ENCODE data around the gene GALNT9.

Gene GALNT9

DNA sequence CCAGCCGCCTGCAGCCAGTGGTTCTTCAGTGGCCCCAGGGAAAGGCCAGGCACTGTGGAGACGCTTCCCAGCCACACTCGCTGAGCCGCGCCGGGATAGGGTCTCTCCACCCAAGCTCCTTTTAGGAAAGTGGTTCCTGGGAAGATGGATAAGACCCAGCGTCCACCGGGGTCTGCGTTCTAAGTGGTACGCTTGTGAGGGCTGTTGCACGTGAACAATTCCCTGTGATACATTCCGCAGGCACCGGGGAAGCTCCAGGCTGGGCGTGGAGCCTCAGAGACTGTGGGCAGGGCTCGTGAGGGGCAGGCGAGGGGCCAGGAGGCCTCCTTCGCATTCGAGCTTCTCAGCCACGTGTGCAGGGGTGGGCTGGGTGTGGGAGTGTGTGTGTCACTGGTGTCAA lies 48.4 kb downstream of the GALNT9 start:
- no peak for DNase-seq (ENCODE audit: low read depth in 2 of 2)

DNA sequence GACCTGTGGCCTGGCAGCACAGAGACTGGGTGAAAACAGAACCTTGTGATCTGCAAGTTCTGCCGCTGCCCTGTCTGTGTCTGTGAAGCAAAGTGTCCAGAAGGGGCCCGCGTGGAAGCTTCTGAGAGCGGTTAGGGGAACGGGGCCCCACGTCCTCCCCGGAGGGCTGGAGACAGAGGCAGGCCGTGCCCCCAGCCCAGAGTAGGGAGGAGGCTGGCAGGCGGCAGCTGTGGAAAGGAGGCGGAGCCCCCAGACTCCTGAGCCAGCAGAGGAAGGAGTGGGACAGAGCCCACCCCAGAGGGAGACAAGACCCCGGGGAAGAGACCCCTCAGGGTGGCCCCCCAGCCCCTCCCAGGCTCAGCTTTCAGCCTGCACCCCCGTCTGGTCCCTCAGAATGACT lies 49.0 kb downstream of the GALNT9 start:
- DNase-seq (ENCODE audit: low read depth in 2 of 2) = no peak

DNA sequence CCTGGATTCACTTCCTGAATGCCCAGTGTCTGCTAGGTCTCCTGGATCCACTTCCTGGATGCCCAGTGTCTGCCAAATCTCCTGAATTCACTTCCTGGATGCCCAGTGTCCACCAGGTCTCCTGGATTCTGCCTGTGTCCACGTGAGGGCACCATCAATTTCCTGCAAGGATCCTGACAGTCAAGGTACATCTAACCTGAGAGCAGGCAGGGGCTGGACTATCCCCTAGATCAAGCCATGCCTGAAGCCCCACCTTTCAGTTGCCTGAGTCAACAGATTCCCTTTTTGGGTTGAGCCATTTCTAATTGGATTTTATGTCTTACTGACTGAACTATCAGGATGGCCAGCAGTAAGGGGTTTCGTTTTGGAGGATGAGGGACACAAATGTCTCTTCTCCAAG lies 49.5 kb downstream of the GALNT9 start:
- no peak for DNase-seq (ENCODE audit: low read depth in 2 of 2)

DNA sequence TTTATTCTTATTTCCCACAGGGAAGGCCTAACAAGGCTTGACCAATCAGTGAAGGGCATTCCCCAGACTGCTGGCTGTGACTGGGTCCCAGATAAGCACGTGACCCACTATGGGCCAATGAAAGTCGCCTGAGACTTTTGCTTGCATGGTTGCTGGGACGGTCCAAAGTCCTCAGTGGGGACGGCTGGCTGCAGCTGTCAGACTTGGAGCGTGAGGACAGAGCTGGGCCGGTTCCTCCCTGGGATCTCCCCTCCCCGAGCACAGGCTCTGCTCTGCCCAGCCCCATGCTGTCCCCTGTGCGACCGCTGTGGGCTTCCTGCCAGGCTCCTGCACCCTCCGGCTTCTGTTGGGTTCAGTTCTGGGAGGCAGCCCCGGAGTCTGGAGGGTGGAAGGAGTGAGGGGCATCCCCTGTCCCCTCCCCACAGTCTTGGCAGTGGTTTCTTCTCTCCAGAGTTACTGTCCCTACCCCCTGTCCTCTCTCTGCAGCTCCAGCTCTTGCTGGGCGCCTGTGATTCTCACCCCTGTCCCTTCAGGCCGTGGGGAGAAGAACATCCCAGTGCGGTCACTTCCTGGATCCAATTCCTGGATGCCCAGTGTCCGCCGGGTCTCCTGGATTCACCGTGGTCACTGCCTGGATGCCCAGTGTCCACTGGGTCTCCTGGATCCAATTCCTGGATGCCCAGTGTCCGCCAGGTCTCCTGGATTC lies 50.1 kb downstream of the GALNT9 start:
- DNase-seq (ENCODE audit: low read depth in 2 of 2) = no peak

DNA sequence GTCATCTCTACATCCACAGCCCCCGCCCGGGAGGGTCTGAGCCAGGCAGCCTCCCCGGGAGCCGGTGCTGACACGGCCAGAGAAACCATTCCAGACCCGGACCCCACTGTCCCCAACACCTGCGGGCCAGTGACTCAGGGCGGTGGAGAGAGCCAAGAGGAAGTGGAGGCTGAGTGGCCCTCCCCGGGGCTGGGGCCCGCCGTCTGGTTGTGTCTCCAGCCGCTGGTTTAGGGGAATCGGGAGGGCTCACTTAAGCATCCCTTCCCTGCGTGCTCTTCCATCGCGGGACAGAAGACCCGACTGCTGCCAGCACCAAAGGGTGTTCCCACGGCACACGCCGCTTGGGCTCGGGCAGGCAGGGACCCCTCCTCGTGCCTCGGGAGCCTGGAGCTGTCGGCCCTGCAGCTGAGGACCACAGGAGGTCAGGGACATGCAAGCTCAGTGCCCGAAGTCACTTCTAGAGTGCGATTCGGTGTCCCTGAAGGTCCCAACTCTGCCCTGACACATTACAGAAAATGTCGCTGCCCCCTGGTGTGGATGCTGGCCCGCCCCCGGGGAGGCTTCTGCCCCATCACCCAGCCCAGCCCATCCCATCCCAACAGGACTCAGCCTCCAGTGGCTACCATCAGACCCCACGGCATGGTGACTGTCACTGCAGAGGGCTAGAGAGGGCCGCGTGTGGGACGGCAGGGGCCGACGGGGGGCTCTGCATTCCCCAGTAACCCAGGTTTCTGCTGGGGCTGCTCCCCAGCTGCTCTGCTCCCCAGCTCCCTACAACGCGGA lies 50.8 kb downstream of the GALNT9 start:
- no peak for DNase-seq (ENCODE audit: low read depth in 2 of 2)

DNA sequence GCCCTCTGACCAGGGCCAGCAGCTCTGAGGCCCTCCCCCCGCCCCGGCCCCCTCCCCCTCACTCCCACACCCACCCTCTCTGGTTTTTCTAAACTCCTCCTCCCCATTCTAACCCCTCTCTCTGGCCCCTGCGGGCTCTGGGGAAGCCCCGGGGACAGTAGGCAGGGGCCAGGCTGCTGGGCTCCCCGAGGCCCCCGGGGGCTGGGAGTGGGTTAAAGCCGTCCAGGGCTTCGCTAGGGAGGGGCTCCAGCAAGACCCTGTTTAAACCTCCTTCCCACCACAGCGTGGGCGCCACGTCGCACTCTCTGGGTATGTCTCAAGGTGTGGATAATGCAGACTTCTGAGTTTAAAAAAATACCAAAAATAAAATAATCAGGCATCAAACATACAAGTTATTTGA lies 51.4 kb downstream of the GALNT9 start:
- no peak for DNase-seq (ENCODE audit: low read depth in 2 of 2)

DNA sequence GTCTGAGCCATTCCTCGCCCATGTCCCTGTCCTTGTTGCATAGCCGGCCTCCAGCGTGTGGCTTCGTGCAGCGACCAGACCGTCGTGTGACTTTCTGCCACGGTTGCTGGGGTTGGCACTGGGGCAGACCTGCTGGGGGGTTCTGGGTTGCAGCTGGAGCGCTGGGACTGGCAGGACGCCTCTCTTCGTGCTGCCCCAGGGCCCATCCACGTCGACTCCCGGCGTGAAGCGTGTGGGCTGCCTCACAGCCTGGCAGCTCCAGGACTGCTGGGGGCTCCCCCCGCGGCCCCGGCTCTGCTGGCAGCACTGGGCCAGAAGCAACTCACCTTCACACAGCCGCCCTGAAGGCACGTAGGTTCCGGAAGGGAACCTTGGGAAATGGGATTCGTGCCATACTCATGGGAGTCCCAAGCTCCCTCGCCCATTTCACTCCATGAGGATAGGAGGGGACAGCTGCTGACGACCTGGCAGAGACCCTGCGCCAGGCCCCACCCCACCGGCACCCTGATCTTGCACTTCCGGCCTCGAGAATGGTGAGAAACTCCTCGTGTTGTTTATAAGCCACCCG lies 51.9 kb downstream of the GALNT9 start:
- DNase-seq (ENCODE audit: low read depth in 2 of 2) = no peak

DNA sequence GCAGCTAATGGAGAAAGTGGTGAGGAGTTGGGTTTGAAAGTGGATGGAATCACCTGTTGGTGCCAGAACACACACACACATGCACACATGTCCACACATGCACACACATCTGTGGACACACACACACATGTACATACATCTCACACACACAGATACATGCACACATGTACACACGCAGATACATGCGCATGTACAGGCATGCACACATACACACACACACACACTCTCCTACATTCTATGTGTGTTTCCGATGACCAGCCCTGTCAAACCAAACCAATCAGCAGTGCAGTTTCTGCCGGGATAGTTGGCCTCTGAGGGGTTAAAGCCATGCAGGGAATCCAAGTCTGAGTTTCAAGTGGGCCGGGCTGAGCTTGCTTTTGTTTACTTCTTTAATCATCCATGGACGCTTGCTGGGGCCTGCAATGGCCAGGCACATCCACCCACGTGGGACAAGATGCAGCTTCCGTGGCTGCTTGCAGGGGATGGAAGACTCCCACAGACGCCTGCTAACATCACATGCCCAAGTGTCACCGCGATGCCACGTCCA lies 52.5 kb downstream of the GALNT9 start:
- DNase-seq (ENCODE audit: low read depth in 2 of 2) = no peak

DNA sequence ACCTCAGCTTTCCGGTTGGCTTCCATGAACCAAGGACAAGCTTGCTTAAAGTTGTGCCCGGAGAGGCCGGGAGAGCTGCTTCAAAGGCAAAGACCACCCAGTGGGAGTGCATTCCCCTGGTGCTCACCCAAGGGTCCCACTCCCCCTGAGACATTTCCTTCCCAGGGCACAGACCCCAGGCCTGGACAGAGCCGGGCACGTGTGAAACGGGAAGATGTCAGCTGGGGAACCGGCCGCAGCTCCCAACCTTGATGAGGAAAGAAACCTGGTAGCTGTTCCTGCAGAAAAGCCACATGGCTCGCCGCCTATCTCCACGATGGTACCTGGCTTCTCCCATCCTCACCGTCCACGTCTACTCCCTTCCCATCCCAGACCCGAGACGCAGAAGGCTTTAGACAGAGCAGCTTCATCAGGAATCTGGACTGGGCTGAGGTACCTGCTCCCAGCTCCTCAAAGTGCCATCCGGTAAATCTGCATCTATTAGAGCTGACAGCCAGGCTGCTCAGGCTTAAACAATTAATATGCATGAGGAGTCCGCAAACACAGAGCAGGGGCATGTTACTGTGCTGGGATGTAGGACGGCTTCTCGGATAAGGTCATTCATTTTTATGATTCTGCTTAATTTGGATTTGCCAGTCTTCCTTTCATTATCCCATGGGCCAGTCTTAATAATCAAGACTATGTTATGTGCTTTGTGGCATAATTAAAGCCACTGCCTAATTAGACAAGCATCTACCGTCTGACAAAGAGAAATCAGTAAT lies 53.1 kb downstream of the GALNT9 start:
- DNase-seq (ENCODE audit: low read depth in 2 of 2) = no peak

DNA sequence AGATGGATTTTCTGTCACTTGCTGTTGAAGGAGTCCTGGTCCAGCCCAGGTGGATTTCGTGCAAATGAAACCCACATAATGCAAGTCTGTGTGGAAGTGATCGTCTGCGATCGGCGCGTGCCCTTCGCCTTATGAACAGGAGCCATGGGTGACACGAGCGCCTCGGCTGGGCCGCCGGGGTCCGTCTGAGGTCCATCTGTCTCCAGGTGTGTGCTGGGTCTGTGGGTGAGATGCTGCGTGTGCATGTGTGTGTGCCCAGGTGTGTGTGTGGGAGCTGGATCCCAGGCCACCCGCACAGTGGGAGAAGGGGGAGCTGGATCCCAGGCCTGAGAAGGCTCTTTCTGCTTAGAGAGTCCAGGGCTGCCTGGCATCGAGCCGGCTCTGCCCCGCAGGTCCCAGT lies 53.8 kb downstream of the GALNT9 start:
- DNase-seq (ENCODE audit: low read depth in 2 of 2) = no peak

DNA sequence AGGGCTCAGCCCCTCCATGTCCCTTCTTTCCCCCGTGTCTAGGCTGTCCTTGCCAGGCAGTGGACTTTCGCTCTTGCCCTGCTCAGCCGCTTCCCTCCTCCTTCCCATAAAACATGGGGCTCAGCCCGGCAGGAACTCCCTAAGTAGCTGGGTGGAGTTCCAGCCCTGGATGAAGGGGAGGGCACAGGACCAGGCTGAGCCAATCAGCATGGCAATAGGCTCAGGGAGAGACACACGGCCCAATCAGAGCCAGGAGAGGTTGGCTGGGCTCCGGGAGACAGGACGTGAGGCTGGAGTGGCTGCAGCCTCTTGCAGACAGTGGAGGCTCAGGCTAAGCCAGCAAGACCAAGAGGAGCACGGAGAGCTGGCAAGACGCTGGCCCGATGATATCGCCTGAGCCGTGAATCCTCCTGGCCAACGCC lies 54.3 kb downstream of the GALNT9 start:
- no peak for DNase-seq (ENCODE audit: low read depth in 2 of 2)

DNA sequence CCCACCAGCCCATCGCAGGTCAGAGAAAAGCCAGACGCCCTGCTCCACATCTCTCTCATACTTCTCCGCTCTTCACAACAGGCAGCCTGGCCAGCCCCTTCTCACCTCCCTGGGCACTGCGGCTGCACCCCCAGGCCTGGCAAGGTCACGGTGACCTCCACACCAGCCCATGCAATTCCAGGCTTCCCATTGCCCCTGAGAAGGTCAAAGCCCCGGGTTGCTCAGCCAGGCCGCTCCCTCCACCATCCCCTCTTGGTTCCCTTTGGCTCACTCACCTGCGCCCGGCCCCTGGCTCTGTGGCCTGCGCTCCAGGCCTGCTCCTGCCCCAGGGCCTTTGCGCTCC lies 55.4 kb downstream of the GALNT9 start:
- DNase-seq (ENCODE audit: low read depth in 2 of 2) = no peak

DNA sequence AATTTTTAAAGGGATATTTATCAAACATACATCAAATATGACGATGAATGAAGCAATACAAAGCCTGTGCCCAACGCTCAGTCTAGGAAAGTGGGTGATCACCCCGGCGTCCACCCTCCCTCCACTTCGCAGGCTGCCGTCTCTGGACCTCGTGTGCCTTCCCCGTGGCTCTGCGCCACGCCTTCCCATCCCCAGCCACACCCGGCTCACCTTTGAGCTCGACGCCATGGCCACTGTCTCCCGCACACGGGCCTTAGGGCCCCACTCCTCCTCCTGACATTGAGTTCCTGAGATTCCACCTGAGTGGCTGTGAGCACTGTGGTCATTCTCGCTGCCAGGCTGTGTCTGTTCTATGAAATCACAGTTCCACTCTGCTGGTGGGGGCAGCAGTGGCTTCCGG lies 56.7 kb downstream of the GALNT9 start:
- no peak for DNase-seq (ENCODE audit: low read depth in 2 of 2)

DNA sequence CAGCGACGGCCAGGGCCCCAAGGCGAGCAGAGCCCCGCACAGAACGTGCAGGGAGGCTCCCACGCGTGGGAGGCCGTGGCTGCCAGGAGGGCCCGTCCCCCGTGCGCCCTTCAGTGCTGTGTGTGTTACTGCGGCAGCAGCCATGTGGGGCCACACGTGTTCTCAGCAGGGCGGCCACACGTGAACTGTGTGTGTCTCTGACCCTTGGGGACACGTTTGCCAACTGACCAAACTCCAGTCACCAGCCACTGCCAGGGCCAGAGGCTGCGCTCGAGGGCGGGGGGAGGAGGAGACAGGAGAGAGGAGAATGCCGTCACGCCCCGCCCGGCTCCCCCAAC lies 57.7 kb downstream of the GALNT9 start:
- DNase-seq (ENCODE audit: low read depth in 2 of 2) = no peak

DNA sequence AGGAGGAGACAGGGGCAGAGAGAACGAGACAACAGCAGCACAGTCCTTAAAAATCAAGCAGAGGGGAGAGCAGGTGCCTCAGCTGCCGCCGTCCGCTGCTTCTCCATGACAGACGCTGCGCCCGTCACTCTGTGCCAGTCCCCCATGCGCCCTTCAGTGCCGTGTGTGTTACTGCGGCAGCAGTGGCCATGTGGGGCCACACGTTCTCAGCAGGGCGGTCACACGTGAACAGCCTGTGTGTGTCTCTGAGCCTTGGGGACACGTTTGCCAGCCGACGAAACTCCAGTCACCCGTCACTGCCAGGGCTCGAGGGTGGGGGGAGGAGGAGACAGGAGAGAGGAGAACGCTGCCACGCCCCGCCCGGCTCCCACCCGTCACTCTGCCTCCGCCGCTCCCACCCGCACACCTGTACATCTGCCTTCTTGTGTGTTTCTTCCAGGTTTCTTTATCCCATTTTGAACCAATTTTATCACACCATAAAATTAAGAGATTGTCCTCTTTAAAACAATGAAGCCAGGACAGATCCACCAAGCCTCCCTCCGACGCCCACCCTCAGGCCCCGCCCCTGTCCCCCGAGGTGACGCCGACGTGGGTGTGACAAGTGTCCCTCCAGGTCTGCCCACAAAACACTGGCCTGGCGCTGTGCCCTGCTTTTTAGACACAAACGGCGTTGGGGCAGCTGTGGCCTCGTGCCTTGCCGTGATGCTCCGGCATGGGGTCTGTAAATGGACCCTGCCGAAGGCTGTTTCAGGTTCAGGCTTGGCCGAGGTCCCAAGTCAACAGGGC lies 58.2 kb downstream of the GALNT9 start:
- no peak for DNase-seq (ENCODE audit: low read depth in 2 of 2)

DNA sequence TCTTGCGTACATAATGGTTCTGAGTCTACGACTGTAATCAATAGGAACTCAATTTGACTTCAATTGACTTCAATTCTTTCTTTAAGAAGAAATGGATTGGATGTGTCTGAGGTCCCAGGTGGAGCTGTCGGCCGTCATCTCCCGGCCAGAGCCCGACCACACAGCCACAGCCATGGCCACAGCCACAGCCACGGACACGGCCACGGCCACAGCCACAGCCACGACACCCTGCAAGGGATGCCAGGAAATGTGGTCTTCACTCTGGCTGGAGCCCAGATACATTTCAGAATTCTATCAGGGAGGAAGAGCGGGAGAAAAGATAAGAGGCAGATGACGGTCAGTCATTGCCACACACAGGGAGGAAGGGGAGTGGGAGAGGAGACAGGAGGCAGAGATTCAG lies 58.9 kb downstream of the GALNT9 start:
- DNase-seq (ENCODE audit: low read depth in 2 of 2) = no peak

DNA sequence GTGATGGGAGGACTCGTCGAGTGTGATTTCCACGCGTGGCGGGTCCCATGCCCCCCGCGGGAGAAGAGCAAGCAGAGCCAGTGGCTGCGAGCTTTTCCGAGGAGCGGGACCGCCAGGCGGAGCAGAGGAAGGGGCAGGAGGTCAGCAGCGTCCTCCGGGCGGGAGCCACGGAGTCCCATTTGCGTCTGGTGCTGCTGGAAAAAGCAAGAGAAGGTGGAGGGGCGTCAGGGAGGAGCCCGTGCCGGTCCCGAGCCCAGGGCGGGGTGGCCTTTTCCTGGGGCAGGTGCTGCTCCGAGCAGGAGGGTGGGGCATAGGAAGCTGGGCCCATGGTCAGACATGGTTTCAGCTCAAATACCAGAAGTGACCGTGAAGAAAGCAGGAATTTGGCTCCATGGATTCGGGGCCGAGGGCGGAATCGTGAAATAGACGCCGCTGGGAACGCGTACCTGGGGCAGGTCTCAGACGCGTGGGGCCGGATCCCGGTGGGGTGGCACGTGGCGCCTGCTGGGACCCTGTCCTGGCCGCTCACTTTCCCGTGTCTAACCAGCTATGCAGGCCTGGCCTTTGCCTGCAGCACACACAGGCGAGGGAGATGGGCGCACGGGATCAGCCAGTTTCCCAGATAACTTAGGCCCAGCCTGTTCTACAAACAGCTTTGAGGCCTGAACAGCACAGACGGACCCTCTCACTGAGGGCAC lies 60.0 kb downstream of the GALNT9 start:
- no peak for DNase-seq (ENCODE audit: low read depth in 2 of 2)

DNA sequence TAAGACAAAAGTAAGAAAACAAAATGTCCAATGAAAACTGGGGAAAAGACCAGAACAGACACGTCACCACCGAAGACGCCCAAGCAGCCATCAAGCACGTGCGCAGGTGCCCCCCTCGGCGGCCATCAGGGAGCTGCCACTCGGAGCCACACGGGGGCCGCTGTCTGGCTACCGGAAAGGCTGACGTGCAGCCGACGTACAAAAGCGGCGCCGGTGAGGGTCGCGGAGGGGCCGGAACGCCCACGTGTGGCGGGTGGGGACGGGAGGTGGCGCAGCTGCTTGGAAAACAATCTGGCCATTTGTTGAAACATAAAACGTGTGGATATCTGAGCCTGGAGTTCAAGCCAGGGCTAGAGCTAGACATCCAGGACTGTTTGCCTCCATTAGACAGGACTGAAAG lies 60.7 kb downstream of the GALNT9 start:
- no peak for DNase-seq (ENCODE audit: low read depth in 2 of 2)

DNA sequence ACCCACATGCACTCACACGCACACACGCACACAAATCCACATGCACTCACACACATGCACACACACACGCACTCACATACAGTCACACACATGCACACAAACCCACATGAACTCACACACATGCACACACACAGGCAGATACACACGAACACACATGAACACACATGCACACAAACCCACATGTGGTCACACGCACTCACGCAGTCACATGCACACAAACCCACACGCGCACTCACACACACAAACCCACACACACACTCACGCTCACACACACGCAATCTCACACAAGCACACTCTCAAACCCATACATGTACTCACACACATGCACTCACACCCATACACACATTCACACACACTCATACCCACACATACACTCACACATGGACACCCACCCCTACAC lies 61.5 kb downstream of the GALNT9 start:
- no peak for DNase-seq (ENCODE audit: low read depth in 2 of 2)

DNA sequence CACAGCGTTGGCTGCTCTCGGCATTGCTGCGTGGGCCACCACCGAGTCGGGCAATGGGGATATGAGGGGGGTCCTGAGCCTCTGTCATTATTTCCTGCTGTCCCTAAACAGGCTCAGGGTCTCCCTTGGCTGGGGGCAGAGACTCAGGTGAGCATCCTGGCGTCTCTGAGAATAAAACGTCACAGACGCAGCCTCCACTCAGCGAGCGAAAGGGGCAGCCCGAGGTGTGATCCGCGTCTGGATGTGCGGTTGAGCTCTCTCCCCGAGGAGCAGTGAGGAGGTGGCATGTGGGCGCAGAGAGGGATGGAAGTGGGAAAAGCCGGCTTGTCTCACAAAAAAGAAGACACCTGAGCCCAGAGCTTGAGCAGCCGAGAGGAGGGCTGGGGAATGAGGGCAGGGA lies 62.6 kb downstream of the GALNT9 start:
- DNase-seq (ENCODE audit: low read depth in 2 of 2) = no peak

DNA sequence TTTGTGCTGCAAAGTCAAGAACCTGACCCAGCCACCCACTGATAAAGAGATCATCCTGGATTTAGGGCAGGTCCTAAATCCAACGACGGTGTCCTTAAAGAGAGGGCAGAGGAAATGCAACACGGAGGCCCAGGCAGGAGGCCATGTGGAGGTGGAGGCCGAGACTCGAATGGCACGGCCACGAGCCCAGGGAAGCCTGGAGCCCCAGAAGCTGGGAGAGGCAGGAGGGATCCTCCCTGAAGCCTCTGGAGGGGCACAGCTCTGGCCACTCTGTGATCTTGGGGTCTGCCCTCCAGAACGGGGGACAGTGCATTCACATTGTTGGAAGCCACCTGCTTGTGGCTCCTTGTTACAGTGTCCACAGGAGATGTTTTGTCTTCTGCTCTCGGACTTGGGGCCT lies 63.0 kb downstream of the GALNT9 start:
- DNase-seq (ENCODE audit: low read depth in 2 of 2) = no peak
